GM21825 (cell line): ENCODE data around the gene GRID2.
"Not testable (repeated sequence)": the region's sequence is repeated elsewhere in the genome, so short reads cannot be mapped to it uniquely, and the experiment has no call there.

ENCODE experiments used
- ATAC-seq: cut with Tn5 transposase; IDR thresholded peaks from one replicate; pipeline ENCODE4 v1.9.1; 2021; ENCODE audit warnings: mild to moderate bottlenecking, moderate library complexity; ENCODE audit not compliant: unreplicated experiment

The GRID2 gene

DNA sequence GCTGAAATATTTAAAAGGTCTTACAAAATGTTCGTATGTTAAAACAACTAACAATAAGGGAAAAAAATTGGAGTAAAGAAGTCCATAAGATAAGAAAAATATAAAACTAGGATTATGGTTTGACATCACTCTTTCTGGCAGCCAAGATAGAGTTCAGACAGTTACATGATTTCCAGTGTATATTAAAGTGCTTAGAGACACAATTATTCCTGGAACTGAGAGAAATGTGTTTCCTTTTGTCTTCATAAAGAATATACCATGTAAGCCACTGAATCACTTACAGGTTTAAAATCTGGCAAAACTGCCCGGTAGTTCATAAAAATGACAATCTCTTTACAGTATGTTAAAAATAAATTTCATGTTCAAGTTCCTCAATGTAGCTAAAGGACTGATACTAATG lies 986.1 kb downstream of the GRID2 start:
- no peak for ATAC-seq

DNA sequence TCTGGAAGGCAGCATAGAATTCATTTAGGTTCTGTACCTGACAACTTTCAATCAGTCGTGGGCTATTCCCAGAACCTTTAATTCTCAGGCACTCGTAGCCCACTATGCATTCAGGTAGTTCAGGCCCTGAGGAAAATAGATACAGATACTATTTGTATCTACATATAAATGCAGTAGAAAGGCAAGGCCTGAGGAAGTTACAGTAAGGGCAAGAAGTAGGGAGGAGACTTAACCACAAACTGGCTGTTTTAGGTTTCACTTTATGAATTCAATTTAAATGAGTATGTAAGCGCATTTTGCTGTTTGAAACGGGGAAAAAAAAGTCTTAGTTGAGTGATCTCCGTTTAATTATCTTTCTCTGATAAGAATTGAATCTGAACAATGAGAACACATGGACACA lies 995.4 kb downstream of the GRID2 start:
- no peak for ATAC-seq

DNA sequence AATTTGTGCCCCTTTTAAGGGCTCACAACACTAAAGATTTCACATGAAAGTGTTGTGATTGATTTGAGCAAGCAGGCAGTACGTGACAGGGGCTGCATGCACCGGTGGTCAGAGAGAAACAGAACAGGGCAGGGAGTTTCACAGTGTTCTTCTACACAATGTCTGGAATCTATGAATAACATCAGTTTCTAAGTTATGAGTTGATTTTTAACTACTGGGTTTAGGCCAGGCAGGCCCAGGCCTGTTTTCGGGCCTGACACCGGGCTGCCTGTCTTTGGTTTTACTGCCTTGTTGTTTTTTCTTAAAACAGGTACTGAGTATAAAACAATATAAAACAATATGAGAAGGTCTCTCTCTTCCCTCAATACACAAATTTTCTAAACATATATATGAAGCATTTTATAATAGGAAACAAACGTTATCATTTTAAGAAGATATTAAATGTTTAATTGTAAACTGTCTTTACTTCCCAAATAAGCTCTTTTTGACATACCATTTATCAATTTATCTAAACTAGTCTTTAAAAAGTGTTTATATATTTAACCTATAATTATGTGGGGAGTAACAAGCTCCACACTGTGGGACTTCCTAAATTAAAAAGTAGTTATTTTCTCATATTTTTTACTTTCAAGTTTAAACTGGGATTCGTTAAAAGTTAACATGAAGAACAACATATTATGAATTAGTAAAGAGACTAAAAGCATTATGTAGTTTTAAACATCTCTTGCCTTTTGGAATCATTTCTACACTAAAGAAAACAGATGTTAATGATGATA lies 997.2 kb downstream of the GRID2 start:
- not testable (repeated sequence) for ATAC-seq

DNA sequence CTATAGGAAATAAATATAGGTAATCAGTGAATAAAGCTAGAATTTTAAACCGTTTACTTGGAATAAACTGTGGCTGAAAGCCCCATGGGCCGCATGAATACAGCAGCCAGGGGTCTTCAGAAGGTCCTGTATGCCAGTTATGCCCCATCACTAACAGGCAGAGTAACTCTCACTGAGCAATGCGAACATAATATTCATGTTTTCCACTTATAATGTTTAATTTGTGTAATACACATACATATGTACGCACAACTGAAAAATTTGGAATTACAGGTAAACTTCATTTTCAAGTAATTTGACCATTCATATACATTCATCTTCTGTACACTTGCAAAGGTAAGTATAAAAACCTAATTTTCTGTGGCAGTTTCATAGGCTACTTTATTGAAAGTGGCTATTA lies 998.5 kb downstream of the GRID2 start:
- ATAC-seq, result no peak

DNA sequence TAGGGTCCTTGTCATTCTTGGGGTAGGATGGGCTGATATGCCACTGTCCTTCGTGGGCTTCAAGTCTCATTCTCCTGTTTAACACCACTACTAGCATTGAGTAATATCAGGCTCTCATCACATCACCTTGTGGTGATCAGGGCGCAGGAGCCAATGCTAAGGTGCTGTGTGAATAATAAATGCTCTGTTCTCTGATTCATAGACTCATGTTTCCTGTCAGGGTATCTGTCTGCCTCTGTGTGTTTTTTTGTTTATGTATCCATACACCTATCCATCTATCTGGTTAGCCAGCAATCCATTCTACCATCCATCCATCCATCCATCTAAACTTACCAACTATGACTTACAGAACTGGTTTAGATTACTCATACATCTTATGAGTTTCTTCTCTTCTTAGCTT lies 999.7 kb downstream of the GRID2 start:
- no peak for ATAC-seq

DNA sequence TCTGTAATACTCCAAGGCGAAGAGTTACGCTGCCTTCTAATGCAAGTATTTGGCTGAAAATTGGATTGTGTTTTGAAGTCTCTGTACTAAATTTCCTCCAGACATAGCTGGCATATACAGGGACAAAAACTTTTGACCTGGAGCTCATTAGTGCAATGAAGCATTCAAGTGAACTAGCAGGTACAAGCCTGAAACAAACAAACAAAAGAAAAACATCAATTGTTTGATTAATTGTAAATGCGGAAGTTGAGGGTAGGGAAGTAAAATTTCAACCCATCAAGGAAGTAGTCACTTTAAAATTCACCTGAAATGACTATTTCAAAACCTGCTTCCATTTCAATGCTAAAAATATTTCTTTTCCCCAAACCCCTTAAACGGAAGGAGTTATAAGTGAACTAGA lies 1008.5 kb downstream of the GRID2 start:
- no peak for ATAC-seq

DNA sequence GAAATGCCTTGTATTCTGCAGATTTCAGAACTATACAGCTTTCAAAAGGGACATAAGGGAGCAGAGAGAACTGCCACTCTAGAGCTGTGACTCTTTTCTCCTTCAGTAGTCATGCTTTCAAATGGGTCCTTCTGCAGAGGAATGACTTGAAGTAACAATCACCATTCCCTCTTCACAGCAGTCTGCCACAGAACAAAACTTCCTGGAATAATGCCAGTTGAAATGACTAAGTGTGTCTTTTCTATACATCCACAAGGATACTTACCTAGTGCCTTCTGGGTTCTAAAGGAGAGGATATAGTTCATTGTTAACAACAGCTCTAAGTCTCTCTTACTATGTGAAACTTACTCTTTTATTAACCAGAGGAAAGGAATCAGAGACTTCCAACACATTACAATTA lies 1009.4 kb downstream of the GRID2 start:
- no peak for ATAC-seq

DNA sequence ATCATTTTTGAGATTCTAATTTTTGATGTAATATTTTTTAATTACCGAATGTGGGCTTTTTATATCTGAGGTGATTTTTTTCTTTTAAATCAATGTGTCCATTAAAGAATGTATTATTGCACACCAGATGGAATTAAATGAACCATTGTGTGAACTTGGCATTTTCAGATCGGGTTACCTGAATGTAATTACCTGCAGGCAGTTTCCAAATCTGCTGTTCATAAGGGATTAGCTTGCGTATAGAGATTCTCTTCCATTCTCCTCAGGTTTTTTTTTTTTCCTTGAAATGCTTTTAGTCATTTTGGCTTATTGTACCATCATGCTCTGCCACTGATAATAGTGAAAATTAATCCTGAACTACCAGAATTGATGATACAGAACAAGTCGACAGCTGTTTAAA lies 1013.3 kb downstream of the GRID2 start:
- ATAC-seq, result no peak

DNA sequence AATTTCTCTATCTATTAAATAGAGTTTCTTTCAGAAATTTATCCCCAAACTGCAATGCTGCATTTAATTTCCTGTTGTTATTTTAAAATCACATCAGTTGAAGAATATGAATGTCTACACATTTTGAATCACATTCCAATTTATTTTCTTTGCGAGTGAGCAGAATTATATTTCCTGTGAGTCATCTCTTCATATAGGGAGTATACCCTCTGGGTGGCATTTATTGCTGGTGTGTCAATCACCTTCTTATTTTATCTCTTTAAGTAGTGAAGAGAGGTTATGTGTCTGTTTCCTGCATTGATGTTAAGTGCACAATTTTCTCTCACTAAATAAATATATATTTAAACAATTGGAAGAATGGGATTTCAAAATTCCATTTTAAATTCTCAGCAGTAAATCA lies 1013.8 kb downstream of the GRID2 start:
- ATAC-seq, result no peak

DNA sequence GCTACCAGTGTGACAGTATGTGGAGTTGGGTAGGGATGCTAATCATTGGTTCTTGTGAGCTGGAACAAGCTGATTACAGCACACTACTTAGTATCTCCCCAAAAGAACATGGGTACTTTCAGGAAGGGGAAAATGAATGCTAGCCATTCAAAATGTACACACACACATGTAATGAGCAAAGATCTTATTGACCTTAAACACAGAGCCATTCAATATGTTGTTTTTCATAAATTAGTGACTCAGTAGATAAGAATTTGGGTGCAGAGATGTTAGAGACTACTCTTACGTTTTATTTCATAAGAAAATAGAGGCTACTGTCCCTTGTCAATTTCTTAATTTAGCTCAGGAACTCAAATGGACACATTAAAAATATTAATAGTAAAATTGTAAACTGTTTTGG lies 1015.3 kb downstream of the GRID2 start:
- ATAC-seq, result no peak

DNA sequence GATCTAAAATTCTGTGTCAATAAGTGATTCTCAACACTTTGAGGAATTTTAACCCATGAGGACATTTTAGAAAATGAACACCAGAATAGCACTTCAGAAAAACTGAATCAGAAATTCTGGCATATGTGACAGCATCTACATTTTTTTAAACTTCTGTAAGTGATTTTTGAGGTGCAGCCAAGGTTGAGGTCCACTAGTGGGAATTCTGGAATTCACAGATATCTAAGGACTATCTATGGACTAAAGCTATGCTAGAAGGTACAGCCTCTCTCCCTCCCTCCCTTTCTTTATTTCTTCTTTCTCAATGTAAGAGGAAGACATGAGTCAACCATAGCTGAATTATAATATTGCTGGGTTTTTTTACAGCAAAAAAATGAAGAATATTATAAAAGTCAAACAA lies 1016.6 kb downstream of the GRID2 start:
- ATAC-seq, result no peak

DNA sequence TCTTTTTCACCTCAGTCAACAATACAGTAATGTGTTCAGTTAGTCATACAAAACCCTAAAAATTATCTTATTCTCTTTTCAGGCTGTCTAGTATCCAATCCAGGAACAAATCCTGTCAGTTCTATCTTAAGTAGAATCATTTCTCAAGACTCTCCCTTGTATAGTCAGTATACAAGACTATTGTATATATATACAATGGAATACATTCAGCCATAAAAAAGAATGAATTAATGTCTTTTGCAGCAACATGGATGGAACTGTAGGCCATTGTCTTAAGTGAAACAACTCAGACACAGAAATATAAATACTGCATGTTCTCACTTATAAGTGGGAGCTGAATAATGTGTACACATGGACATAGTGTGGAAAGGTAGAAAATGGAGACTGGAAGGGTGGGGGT lies 1023.6 kb downstream of the GRID2 start:
- ATAC-seq, result no peak

DNA sequence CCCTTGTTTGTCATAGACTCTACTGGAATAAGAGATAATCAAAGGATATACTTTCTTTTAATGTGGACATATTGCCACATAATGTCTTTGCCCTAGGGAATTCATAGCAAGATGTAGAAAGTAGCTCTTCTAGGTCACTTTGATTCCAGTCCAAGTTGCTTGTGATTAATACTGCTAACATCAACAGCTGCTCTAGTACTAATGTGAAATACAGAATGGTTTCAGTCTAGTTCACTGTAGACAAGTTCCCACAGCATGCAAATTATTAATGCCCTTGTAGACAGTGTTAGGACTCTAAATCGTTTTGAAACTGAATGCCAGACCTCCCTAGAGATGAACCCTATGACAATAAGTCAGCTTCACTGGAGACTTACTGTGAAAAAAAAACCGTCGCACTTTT lies 1030.2 kb downstream of the GRID2 start:
- peak; percentile 69 for ATAC-seq

DNA sequence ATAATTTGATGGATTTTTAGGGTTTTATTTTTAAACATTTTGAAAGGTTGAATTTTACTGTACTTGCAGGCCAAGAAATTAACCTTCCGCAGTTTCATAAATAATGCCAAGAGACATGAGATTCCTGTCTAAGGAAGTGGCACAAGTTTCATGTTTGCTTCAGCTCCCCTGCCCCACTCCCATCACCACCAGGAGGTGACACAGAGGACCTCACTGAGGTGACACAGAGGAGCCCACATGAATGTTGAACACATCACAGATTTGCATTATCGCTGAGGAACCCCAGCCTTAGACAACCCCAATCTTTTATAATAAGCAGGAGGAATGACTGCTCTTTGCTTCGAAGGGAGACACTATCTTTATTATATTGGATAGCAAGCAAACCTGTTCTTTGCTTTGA lies 1033.4 kb downstream of the GRID2 start:
- no peak for ATAC-seq

DNA sequence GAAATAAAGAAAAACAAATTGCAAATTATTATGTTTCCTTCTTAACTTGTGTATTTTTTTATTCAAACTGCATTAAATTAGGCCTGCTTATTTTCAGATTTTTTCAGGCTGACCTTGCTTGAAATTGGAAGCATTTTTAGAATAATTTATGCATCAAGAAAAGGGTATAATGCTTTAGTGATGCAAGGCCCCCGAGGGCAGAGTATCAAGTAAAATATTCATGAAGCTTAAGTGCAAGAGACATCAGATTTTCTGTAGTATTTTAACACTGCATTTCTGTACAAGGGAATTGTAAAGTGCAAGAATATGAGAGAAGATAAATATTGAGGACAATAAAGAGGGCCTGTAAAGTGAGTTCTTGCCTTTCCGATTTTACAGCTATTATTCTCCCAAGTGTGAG lies 1039.0 kb downstream of the GRID2 start:
- no peak for ATAC-seq

DNA sequence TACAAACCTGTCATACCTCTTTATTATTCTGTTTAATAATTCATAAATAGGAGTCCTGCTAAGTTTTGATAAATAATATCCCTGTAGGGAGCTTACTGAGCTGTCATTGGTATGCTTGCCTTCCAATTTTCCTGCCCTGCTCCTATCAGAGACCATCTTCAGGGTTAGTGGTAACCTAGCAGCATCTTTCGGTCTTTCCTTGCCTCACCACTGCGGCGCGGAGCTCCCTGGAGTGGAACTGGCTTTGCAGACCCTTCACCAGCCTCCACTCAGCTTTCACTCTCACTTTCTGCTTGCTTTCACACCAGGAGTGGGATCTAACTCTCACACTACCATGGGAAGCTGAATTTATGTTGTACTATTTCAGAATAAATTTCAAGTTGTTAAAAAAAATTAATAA lies 1043.1 kb downstream of the GRID2 start:
- ATAC-seq, result no peak

DNA sequence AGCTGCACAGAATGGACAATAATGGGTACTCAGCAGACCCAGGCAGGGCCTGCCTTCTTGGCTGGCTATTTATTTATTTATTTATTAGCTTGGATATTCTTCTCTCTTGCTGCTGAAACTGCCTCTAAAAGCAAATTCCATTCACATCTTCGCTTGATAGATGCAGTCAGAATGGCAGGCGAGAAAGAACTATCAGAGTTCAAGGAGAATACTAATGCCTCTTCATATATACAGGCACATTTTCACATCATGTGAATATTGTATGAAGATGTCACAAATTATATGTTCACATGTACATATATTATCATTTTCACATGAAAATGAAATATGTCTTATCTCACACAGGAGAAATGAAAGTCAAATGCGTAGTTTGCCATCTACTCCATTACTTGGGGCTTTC lies 1045.1 kb downstream of the GRID2 start:
- no peak for ATAC-seq

DNA sequence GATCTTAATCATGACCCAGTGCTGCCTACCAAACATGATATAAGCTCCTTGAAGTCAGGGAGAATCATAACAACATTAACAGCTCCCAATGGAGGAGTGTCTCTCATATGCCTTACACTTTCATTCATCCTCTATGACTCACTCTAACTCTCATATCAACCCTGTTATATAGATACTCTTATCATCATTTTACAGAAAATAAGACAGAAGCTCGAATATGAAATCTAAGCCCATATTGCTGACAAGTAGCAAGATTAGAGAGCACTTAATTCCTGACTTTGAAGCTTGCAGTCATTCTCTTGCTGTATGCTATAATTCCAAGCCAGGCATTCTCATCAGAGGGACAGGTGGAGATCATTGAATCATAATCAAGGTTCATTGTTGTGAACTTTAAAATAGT lies 1048.1 kb downstream of the GRID2 start:
- ATAC-seq, result no peak

DNA sequence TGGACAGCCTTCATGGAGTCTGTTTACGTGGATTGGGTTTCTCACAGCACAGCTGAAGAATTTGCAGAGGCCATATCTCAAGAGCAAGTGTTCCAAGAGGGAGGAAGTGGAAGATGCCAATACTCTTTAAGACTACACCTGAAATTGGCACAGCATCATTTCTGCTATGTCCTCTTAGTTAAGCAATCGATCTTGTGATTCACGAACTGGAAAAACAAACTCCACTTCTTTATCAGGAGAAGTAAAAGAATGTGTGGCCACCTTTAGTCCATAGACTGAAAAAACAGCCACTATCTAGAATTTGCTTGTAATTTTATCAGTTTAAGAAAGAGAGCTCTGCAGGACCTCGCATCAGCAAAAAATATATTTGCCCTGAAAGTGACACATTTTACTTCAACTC lies 1051.6 kb downstream of the GRID2 start:
- no peak for ATAC-seq

DNA sequence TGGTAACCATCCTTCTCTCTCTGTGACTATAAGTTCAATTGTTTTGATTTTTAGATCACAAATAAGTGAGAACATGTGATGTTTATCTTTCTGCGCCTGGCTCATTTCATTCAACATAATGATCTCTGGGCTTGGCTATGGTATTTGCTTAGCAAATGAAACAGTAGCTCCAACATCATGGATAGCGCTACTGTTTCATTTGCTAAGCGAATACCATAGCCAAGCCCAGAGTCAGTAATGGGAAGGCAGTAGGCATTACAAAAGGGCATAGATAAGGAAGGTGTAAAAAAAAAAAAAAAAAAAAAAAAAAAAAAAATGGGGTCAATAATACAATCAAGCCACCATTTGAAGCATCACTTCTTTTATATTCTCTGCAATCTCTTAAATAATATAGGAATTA lies 1055.8 kb downstream of the GRID2 start:
- no peak for ATAC-seq

DNA sequence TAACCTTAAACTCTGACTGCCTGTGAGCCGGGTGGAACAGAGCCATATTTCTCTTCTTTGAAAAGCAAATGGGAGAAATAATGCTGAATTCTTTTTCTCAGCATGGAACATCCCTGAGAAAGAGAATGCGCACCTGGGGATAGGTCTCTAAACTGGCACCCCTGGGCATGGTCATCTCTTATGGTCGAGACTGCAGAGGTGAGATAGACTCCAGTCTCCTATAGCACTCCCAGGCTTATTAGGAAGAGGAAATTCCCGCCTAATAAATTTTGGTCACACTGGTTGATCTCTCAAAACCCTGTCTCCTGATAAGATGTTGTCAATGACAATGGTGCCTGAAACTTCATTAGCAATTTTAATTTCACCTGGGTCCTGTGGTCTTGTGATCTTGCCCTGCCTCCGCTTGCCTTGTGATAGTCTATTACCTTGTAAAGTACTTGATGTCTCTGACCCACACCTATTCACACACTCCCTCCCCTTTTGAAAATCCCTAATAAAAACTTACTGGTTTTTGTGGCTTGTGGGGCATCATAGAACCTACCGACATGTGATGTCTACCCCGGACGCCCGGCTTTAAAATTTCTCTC lies 1062.5 kb downstream of the GRID2 start:
- ATAC-seq, result not testable (repeated sequence)

DNA sequence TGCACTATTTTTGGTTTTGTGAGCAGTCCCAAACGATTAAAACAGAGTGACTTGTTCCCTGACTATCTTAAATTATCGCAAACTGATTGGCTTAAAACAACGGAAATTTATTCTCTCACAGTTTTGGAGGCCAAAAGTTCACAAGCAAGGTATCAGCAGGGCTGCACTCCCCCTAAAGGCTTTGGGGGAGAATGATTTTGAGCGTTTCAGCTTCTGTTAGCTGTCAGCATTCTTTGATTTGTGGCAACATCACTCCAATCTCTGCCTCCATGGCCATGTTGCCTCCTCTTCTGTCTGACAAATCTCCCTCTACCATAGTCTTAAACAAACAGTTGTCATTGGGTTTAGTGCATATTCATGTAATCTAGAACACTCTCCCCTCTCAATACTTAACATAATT lies 1065.2 kb downstream of the GRID2 start:
- ATAC-seq, result no peak

DNA sequence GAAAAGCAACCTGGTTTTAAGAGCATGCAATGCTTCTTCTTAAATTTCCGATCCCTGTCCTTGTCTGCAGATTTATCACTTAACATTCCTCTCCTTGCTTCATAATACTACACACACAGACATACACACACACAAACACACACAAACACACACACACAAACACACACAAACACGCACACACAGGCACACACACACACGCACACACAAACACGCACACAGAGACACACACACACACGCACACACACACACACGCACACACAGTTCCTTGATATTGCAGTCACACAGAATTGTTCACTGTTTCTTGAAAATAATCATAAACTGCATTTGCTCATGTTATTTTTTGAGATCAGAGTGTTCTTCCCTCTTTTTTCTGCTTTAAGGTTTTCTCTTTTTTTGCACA lies 1066.5 kb downstream of the GRID2 start:
- no peak for ATAC-seq
